HG02981 (cell line): Measurements from ENCODE around the gene MEN1.

Source experiments
- ATAC-seq: cut with Tn5 transposase; IDR thresholded peaks from one replicate; pipeline ENCODE4 v1.9.1; 2021; ENCODE audit warnings: mild to moderate bottlenecking, moderate library complexity; ENCODE audit not compliant: unreplicated experiment

The MEN1 gene

DNA sequence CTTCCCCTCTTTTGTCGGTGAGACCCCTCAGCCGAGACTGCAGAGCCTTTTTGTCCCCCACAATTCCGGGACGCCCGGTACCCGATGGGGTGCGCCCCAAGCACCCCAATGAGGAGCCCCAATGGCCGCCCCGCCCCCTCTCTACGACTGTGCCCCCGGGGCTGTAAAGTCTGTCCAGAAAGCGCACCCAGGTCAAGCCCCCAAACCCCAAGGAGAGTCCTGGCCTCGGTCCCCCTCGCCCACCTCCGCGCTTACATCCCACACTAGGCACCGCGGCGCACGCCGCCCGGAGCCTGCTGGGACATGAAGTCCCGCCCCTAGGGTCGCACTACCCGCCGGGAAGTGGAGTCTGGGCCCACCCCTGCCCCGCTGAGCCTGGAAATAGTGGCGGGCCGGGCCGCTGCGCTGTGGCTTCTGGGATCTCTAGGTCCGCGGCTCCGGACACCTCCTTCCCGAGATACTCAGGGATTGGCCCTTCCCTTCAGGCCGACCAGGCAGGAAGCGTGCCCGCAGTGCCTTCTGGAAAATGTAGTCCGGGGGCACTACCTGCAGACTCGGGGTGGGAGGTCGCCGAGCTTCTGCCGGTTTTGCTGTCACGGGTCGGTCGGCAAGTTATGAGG is at the start of gene MEN1:
Gene MEN1, minus strand, starts transcription at position 281 of the 620 bp plus-strand sequence. CDS start 442 bp downstream, outside the sequence.
- peak; percentile 47 for ATAC-seq

DNA sequence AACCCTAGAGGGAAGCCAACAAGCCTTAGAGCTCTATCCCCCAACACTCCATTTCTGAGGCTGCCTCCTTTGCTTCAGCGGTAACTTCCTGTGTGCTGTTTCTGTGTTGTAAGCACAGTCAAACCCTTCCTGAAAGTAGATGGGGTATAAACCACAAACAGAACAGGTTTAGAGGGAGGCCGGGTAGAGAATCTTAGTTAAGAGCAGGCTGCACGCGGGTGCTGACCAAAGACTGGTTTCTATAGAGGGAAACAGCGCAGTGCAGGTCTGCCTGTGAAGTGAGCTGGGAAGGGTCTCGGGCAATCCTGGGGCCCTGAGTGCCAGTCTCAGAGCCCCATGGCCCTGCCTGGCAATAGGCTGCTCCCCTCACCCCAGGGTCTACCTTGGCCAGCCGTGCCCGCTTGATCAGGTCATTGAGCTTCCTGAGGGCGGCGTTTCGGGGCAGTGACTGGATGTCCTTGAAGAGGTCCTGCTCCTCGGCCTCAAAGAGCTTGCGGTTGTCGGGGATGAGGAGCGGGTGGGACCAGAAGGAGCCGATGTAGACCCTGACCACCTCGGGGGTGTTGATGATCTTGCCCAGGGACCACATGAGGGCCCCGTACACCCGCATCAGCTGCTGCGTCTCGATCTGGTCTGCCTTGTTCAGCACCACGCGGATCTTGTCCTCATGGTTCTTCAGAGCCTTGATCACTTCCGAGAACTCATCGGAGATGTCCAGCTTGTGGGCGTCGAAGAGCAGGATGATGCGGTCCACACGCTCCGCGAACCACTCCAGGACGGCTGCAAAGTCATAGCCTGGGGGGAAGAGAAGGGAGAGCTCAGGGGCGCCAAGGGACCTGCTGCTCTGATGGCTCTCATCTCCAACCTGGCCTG is 49.4 kb upstream of the MEN1 start:
- peak; percentile 67 for ATAC-seq

DNA sequence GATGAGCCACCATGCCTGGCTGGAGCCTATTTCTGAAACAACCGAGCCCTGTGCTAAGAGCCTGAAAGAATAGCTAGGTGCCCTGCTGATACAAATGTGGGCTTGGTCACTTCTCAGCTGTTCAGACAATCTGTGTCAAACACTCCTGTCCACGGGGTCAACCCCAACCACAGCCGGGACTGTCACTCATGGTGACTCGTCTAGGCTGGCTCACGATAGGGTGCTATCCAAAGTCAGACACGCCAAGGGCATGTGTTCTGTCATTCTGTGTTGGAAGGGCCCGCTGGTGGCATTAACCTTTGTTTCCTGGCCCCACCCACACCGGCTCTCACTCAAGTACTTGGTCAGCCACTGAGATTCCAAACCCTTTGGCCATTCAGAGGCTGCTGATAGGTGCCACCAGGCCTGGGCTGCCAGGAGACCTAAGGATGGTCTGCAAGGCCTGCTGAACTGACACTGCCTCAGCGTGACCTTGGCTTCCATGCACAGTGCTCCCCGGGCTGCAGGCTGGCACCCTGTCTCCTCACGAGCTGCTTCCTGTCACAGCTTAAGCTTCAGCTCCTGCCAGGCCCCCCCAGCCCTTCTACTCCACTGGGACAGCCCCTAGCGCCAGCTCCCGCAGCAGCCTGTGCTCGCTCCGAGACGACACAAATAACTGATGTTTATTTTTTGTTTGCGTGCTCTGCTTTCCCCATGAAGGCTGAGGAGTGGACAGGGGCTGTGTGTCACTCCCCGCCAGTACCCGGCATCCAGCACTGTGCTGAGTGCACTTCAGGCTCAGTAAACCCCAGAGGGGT is 48.3 kb upstream of the MEN1 start:
- ATAC-seq = peak; percentile 23

DNA sequence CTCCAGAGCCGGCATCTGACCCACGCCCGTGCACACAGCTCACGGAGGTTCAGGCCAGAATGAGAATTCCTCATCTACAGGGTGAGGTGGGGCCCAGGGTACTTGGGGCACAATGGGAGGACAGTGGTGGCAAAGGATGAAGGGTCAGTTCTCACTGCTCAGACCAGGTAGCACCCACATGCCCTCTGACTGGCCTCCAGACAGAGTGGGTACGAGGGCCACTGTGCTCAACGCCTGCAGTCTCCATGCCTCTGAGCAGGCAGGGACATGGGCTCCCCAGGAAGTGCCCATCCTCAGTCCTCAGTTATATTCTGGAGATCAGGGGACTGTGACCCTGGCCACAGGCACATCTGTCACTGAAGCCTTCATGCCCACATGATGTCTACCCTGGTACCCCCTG is 47.1 kb upstream of the MEN1 start:
- ATAC-seq = no peak

DNA sequence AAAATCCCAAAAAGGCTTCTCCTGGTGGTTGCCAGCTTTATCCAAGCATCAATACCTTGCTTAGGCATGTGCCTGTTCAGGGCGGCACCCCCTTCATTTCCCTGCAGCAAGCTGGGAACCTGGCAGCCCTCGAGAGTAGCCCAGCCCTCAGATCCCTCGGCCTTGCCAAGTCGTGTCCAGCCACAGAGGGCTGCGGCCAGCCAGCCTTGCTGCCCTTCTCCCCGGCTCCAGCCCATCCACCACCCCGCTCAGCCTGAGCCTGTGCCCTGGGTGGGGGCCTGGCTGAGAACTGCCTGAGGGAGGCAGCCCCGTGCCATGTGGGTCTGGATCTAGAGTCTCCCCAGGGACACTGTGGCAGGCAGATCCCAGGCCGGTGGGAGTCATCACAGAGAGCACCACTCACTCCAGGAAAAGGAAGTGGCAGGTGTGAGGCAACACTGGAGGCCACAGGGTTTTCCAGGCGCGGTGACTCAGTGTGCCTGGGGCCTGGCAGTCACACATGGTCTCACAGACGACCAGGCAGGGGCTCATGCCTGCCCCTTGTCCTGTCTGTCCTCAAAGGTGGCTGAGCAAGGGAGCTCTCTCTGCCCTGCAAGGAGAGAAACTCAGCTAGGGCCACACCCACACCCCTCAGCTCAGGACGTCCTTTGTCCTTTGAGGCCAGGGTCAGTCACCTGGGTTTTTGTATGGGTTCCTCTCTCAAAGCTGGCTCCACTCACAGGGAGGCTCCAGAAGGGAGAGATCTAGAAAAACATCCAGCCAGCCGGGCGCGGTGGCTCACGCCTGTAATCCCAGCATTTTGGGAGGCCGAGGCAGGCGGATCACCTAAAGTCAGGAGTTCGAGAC is 46.3 kb upstream of the MEN1 start:
- ATAC-seq = no peak

DNA sequence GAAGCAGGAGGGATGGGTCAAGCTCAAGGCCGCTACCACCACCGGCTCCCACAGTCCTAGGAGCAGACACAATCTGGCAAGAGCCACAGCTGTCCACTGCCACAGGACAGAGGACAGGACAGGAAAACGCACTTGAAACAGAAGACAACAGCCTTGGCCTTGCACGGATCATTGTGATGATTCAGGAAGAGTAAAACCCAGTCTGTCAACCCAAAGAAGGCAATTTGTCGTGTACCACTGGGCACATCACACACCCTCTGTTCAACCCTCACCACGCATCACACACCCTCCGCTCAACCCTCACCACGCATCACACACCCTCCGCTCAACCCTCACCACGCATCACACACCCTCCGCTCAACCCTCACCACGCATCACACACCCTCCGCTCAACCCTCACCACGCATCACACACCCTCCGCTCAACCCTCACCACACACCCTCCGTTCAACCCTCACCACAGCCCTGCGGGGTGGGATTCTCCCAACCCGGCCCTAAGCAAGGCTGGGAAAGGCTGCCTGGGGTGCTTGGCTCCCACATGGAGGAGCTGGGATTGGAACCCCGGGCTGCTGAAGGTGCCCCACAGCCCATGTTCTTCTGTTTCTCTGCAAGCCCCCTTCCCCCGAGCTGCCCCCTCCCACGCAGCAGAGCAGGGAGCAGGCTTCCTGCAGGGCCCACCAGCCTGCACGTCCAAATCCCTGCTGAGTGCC is 45.4 kb upstream of the MEN1 start:
- ATAC-seq = no peak

DNA sequence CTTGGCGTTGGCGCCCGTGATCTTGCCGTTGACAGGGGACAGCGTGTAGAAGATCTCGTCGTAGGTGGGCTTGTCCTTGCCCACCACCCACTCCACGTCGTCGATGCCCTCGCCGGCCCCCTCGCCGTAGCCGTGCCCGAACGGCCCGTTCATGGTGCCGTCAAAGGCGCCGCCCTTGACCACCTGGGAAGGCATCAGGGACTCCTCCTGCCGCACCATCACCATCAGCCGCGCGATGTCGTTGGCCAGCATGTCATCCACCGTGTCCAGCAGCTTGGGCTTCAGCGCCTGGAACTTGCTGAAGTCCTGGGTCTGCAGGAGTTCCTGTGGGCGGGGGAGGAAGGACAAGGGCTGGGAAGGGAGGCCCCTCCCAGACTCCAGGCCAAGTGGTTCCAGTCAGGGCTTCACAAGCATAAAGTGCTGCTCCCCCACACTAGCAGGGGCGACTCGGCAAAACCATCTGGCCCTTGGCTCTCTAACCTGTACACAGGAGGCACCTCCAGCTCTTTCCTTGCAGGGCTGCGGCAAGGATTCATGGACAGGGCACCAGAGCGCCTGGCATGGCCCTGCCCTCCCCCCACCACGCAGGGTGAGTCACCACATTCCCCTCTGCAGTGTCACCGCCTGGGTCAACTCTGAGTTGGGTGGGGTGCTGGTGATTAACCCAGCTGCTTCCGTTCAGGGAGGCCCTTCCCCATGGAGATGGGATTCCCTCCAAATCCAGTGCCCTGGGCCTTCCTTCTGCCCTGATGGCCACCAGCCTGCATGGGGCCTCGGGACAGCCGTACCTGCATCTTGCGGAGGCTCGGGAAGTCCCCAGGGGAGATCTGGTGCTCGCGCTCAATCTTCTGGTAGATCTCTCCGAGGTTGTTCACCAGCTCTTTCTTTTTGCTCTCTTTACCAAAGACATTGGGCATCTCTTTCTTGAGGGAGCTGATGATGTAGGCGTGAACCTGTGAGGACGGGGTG is 44.5 kb upstream of the MEN1 start:
- ATAC-seq = no peak

DNA sequence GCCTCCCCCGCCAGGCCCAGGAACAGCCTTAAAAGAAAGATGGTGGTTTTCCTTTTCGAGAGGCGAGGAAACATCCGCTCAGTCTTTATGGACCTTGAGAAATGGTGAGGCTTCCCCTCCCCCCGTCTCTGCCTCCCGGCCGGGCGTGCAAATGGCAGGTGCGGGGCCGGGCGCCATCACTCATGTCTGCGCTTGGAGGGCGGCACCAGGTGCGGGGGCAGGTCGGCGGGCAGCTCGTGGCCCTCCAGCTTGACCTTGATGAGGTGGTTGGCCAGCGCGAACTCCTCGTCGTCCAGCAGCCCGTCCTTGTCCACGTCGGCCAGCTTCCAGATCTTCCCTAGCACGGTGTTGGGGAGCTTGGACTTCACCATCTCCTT is 43.8 kb upstream of the MEN1 start:
- no peak for ATAC-seq

DNA sequence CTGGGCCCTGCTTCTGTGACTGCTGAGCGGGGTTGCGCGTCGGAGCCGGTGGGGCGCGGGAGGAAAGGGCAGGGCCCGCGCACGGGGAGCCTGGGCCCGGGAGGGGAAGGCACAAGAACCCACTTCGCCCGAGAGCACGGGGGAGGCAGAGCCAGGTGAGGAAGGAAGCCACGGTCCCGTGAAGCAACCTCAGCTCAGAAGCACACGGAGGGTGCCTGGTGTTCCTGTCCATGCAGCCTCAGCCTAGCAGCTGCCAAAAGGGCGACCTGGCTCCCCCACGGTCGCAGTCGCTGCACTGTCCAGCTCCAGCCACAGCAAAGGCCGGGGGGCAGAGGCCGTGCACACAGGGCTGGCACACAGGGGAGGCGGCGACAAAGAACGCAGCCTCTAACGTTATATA is 43.4 kb upstream of the MEN1 start:
- no peak for ATAC-seq

DNA sequence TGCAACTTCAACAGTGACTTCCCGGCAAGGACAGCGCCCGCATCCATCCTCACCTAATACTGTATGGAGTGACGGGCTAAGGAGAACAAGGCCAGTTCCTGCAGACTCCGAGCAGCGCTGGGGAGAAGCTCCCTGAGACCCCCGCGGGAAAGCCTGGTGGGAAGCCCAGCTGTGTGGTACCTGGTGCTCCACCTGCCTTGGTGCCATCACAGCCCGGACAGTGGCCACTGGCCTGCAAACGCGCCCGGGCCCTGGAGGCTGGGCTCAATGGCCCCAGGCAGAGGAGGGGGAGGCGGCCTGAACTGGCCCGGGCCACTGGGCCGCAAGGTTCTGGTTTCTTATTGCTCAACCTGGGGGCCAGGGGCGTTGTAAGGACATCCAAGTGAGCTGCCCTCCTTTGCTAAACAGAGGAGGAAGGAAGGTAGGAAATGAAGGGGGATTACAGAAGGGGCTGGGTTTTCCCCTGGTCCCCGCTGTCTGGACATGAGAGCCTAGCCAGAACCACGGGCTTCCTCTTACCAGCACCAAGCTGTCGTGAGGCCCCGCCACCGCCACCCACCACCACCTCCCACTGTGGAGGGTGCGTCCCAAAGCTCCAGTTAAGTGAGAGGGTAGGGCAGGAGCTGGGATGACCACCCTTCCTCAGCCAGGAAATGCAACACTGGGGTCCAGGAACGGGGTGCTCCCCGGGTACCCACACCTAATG is 42.6 kb upstream of the MEN1 start:
- ATAC-seq = no peak

DNA sequence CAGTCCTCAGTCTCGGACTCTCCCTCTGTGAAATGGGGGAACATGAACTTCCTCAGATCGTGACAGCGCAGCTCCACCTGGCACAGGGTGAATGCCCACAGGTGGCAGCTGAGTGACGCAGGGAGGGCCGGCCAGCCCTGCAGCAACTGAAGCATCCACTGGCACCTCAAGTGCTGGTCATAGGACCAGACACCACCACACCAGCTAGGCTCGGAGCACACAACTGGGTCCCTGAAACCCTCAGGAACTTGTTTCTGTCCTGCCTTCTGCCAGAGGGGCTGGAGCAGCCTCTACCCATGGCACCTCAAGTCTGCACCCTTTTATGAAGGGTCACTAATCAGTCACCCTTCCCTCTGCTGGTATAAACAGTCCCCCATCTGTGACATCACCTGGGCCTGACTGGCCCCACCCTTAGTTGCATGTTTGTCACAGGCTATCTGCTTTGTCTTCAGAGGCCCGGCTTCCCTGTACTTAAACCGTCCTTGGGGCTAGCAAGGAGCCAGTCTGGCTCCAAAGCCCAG is 41.5 kb upstream of the MEN1 start:
- ATAC-seq = peak; percentile 8

DNA sequence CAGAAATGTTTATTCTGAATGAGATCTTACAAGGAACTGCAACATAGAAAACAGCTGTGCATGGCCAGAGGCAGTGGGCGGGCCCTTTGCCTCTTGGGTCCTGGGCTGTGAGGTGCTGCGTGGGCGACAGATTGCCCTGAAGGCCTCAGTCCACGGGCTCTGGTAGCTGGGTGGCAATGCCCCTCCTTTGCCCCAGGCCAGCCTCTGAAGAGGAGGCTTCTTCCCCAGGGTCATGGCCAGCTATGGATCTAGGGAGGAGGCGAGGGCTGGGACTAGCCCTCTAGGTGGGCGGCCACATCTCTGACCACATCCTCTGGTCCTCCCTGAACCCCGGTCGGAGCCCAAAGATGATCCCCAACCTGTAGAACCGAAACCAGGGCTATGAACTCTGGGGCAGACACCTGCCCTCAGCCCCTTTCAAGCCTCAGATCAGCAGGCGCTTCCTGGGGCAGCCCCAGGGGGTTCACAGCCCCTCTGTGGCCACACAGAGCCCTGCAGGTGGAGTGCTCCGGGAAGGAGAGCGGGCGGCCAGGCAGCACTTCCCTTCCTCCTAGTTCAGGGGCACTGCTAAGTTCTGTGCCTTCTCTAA is 40.7 kb upstream of the MEN1 start:
- peak; percentile 62 for ATAC-seq

DNA sequence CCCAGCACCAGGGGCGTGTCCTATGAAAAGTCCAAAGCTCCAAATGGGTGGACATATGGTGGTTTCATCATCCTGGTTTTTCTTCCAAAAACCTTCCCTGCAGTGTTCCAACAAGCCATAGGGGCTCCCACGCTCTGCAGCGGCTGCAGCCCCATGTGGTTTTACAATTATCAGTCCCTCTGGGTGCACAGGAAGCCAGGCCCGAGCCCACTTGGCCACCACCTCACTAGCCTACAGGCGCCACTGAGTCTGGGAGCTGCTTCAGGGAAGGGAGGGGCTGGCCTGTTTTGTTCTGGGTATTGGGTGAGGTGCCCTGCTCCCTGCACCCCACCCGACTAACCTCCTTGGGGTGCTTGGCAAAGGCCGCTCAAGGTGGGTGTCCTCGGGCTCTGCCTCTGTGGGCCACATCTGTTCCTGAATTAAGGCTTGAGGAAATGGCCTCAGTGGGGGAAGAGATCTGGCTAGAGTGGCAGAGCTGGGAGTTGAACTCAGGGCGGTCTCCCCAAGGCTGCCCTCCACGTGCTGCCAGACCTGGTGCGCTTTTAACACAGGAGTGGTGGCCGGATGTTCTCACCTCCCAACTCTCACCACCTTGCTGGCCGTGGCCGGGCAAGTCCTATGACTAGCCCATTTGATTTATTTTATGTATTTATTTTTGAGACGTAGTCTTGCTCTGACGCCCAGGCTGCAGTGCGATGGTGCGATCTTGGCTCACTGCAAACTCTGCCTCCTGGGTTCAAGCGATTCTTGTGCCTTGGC is 39.4 kb upstream of the MEN1 start:
- no peak for ATAC-seq

DNA sequence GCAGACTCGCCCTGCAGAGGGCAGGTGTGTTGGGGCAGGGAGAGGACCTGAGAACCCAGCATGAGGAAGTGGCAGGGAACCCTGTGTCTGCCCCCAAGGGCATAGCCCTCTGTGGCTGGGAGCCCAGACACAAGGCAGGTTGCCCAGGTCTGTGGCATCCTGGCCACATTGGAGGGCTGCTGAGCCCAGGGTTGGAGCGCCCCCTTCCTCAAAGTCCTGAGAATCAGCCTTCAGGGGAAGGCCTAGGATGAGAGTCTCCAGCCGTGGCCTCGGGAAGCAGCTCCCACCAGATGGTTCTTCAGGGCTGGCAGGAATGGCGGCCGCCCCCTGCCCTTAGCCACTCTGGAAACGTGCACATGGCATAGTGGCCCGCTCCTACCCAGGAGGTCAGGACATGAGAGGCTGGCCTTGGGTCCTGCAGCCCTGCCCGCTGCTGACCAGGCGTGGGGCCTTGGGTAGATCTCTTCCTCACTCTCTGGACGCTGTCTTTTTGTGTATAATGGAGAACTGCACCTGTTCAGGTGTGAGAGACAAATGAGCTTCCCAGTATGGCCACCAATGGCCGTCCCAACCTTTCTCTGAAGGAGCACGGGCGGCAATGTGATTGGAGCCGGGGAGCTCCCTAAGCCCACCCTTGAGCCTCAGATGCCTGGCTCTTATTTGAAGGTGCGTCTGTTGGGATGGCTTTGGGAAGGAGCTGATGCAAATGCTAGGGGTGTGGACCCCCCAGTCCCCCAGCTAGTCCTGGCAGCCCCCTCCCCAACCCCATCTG is 38.7 kb upstream of the MEN1 start:
- no peak for ATAC-seq

DNA sequence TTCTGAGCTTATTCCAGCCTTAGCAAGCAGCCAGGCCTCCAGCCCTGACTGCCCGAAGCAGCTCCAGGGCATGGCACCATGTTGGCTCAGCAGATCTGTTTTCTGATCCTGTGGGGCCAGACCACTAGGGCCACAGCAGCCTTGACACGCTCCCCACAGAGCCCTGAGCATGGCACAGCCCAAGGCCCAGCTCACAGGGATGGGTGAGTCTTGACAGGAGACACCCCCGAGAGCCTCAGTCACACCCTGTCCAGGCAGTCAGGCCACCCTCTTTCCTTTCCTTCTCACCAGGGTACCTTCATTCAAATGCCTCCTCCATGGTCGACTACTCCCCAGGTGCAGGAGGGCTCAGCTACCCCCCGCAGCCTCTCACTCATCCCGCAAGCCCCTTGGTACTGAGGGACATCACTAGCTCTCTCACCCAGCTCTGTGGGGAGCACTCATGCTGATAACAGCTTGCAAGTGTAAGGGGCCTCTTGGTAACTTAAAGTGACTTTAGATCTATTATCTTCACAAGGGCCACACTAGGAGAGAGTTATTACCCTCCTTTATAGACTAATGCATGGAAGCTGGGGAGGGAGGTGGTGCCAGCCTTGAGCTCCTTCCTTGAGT is 38.0 kb upstream of the MEN1 start:
- no peak for ATAC-seq
